IPS DF 6.9 (cell line): ENCODE data around the gene ASXL2.

Experiments used
- DNase-seq: peaks from one replicate; pipeline ENCODE4 v3.0.0-alpha.2; 2013; ENCODE audit warnings: low read depth, low spot score
- H3K27ac ChIP-seq: one replicate; pipeline ENCODE4 v1.5.1; 2013; ENCODE audit warnings: low read length, control low read depth
- H3K27me3 ChIP-seq: 2 replicates; pipeline ENCODE4 v1.6.1; 2013; ENCODE audit warnings: mild to moderate bottlenecking, low read length; ENCODE audit not compliant: control insufficient read depth, insufficient read depth
- H3K36me3 ChIP-seq: 2 replicates; pipeline ENCODE4 v1.6.1; 2013; ENCODE audit warnings: low read length; ENCODE audit not compliant: control insufficient read depth, insufficient read depth
- H3K4me1 ChIP-seq: 2 replicates; pipeline ENCODE4 v1.6.1; 2013; ENCODE audit warnings: low read length; ENCODE audit not compliant: control insufficient read depth, insufficient read depth
- H3K4me3 ChIP-seq: 2 replicates; pipeline ENCODE4 v1.5.1; 2013; ENCODE audit warnings: mild to moderate bottlenecking, low read length
- H3K9me3 ChIP-seq: 2 replicates; pipeline ENCODE4 v1.6.1; 2013; ENCODE audit warnings: low read length, inconsistent platforms; ENCODE audit not compliant: control insufficient read depth, insufficient read depth
- WGBS: extraction: QIAGEN DNeasy Blood & Tissue Kit; methylation state at CpG from one replicate; pipeline ENCODE4 v1.1.7; 2013; ENCODE audit warnings: mixed read lengths, missing lambda C conversion rate; ENCODE audit not compliant: insufficient read length, insufficient coverage; 5-methylcytosine and 5-hydroxymethylcytosine counted together

ASXL2 gene

DNA sequence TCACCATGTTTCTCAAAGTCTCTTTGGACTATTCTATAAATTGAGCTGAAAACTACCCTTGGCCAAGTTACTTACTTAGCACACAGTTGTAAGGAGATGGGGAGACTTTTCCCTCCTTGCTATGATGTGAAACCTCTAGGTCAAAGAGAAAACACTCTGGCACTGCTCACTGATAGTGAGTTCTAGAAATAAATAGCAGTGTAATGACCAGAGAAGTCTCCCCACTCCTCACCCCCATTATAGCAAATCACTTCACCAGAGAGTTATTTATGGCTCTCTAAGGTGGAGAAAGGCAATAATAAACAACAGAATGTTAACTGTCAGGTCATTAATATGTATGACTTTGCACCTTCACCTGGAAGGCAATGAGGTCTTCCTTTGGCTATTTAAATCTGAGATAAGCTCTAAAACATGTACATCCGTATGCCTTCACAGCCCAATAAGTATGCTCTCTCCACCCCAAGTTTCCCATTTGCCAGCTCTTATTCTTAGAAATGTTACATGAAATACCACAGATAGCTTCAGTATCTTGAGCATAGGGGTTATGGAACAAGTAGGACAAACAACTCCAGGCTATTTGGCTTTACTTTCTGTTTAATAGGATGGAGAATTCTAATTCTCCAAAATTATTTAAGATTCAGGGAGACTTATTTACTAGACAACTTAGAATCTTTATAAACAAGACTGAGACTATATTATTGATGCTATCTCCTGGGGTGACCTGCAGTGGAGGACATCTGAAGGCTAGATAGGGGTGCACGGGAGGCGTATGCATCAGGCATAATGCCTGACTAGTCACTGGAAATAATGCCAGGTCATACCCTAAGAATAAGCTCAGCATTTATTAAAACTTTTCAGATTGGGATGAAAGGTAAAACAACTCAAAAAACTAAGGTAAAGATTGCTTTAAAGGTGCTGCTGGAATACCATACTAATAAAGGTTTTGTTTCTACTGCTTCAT lies 139.6 kb downstream of the ASXL2 start:
- no peaks in the 10 kb centered on the region for H3K27me3 ChIP-seq
- H3K36me3 ChIP-seq = peaks cover 6% of the 10 kb centered on the region
- no peak overlapping the region for H3K27ac ChIP-seq
- no peak for DNase-seq
- H3K9me3 ChIP-seq = no peaks in the 10 kb centered on the region
- WGBS = no CpG with 5 or more reads among the region's 3 CpGs
- H3K4me3 ChIP-seq = no peak overlapping the region
- H3K4me1 ChIP-seq = peaks cover 1% of the 10 kb centered on the region; the same call in 1 of the 2 replicates

DNA sequence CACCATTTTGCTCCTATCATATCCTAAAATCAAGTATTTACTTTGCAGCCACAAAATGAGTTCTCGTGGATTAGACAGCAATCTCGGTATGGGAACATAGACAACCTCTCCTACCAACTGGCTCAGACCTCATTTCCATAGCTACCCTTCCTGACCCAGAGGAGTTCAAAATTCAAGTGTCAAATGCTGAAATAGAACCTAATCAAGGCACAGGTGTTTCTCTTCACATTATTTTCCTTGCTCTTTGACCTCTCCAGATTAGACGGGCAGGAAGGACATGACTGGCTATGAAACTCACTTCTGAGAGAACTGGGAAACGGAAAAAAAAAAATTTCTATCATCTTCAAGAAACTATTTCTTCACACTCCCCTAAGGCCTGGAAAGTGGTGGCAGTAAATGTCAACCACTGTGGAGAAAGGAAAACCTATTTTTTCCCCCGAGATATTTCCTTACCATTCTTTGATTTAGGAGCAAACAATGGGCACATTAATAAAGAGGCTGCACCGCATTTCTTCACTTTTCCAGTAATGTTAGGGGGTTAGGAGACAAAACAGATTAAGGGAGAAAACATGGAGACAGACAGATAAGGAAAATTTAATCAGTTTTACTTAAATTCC lies 141.3 kb downstream of the ASXL2 start:
- no peaks in the 10 kb centered on the region for H3K27me3 ChIP-seq
- H3K36me3 ChIP-seq = no peaks in the 10 kb centered on the region; the same call in 1 of the 2 replicates
- WGBS = no CpG with 5 or more reads among the region's 6 CpGs
- H3K4me1 ChIP-seq = peaks cover 1% of the 10 kb centered on the region; the same call in 1 of the 2 replicates
- H3K9me3 ChIP-seq = no peaks in the 10 kb centered on the region
- H3K4me3 ChIP-seq = no peak overlapping the region
- no peak overlapping the region for H3K27ac ChIP-seq
- DNase-seq = no peak

GRCh38 chr2:25735835-25736234 lies 142.5 kb downstream of the ASXL2 start:
- Histone ChIP-seq H3K36me3 (no peaks in the 10 kb centered on the region), H3K27me3 (no peaks in the 10 kb centered on the region), H3K27ac (no peak overlapping the region), H3K9me3 (no peaks in the 10 kb centered on the region), H3K4me3 (no peak overlapping the region), H3K4me1 (no peaks in the 10 kb centered on the region; the same call in 1 of the 2 replicates)
- DNase-seq = no peak
- WGBS = no CpG with 5 or more reads among the region's 1 CpG

GRCh38 chr2:25728559-25728958 lies 149.7 kb downstream of the ASXL2 start:
- no CpG with 5 or more reads among the region's 7 CpGs for WGBS
- Histone ChIP-seq H3K4me1 (no peaks in the 10 kb centered on the region), H3K36me3 (no peaks in the 10 kb centered on the region)

DNA sequence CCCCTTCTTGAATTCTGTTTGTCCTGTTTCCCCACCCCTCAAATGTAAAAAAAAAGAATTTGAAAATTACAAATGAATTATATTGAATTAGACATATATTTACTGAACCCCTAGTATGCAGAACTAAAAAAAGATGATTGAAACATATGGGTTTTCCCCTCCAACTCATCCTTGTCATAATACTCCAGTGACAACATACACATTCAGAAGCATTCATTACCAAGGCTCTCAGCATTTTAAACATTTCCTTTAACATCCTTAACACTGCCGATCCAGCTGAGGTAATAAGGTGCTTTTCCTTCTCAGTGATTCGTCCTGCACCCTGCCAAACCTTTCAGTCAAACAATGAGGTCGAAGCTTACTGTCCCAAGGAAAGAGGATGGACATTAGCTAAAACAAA lies 151.8 kb downstream of the ASXL2 start:
- DNase-seq = no peak
- H3K4me3 ChIP-seq = no peak overlapping the region
- H3K27ac ChIP-seq = no peak overlapping the region
- no peaks in the 10 kb centered on the region for H3K27me3 ChIP-seq
- no peaks in the 10 kb centered on the region for H3K9me3 ChIP-seq
- H3K36me3 ChIP-seq = no peaks in the 10 kb centered on the region
- WGBS = no CpG with 5 or more reads among the region's 3 CpGs
- no peaks in the 10 kb centered on the region for H3K4me1 ChIP-seq

More at GRCh38 chr2:25728559-25728958, 149.7 kb downstream of the ASXL2 start:
- H3K27ac ChIP-seq = no peak overlapping the region
- no peak overlapping the region for H3K4me3 ChIP-seq
- DNase-seq = no peak
- H3K9me3 ChIP-seq = no peaks in the 10 kb centered on the region
- no peaks in the 10 kb centered on the region for H3K27me3 ChIP-seq

GRCh38 chr2:25725877-25726276 lies 152.4 kb downstream of the ASXL2 start:
- no peak for DNase-seq
- Histone ChIP-seq H3K4me3 (no peak overlapping the region), H3K9me3 (no peaks in the 10 kb centered on the region), H3K4me1 (no peaks in the 10 kb centered on the region), H3K36me3 (no peaks in the 10 kb centered on the region), H3K27me3 (no peaks in the 10 kb centered on the region), H3K27ac (no peak overlapping the region)
- whole genome bisulfite sequencing = no CpG with 5 or more reads among the region's 3 CpGs

- H3K9me3 ChIP-seq = no peaks in the 10 kb centered on the region
- H3K27ac ChIP-seq = no peak overlapping the region
- H3K4me1 ChIP-seq = no peaks in the 10 kb centered on the region
- no peak for DNase-seq
- H3K36me3 ChIP-seq = no peaks in the 10 kb centered on the region
- no CpG with 5 or more reads among the region's 6 CpGs for WGBS
- no peaks in the 10 kb centered on the region for H3K27me3 ChIP-seq
- H3K4me3 ChIP-seq = no peak overlapping the region
These were observed 153.5 kb downstream of the ASXL2 start for GRCh38 chr2:25724756-25725155.

- H3K27ac ChIP-seq = no peak overlapping the region
- no peak for DNase-seq
- WGBS = no CpG with 5 or more reads among the region's 3 CpGs
These were observed 156.1 kb downstream of the ASXL2 start for GRCh38 chr2:25722224-25722623.

GRCh38 chr2:25720575-25720974 lies 157.7 kb downstream of the ASXL2 start:
- Histone ChIP-seq H3K36me3 (no peaks in the 10 kb centered on the region), H3K4me1 (no peaks in the 10 kb centered on the region), H3K9me3 (no peaks in the 10 kb centered on the region), H3K4me3 (no peak overlapping the region), H3K27me3 (no peaks in the 10 kb centered on the region), H3K27ac (no peak overlapping the region)
- no CpG with 5 or more reads among the region's 1 CpG for WGBS
- DNase-seq = no peak

More at GRCh38 chr2:25722224-25722623, 156.1 kb downstream of the ASXL2 start:
- Histone ChIP-seq H3K27me3 (no peaks in the 10 kb centered on the region), H3K4me1 (no peaks in the 10 kb centered on the region), H3K36me3 (no peaks in the 10 kb centered on the region), H3K9me3 (no peaks in the 10 kb centered on the region), H3K4me3 (no peak overlapping the region)

- Histone ChIP-seq H3K27me3 (no peaks in the 10 kb centered on the region), H3K4me1 (no peaks in the 10 kb centered on the region), H3K27ac (no peak overlapping the region), H3K9me3 (no peaks in the 10 kb centered on the region), H3K4me3 (no peak overlapping the region), H3K36me3 (no peaks in the 10 kb centered on the region)
- no CpG with 5 or more reads among the region's 1 CpG for WGBS
- DNase-seq = no peak
These were observed 163.5 kb downstream of the ASXL2 start for GRCh38 chr2:25714740-25715139.
